Hindlimb muscle (tissue), 1 donor: ENCODE data around the gene ITGA4. TPM values are rescaled to one million over a fixed set of nuclear protein-coding genes. Genes with fewer than 3 reads are reported as not detected.

ENCODE experiments used
- DNase-seq: peaks from one replicate; pipeline ENCODE4 v3.0.0-alpha.2; 2013
- polyA plus RNA-seq: library from polyadenylated mRNA; unstranded; fragments of 120-200 nt; gene quantifications from one replicate; pipeline ENCODE4 v1.2.1, GENCODE V29; 2013; ENCODE audit not compliant: insufficient read length

The ITGA4 gene
- polyA plus RNA-seq, 1 donor, result 27.1 TPM

DNA sequence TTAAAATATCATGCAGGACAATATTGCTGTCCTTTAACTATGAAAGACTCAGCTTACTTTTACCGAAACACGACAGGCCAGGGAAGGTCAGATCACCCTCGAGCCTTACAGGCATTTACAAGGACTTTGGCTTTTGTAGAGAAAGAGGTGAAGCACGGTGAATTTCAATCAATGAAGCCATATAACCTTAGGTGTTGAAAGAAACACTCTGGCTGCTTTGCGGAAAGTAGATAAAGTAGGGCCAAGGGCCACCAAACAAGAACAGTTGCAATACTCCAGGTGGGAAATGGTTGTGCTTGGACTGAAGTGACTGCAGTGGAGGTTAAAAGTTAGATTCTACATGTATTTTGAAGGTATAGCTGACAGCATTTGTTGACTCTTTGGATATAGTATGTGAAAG, 119.2 kb downstream of the ITGA4 start:
- DNase-seq, result no peak

DNA sequence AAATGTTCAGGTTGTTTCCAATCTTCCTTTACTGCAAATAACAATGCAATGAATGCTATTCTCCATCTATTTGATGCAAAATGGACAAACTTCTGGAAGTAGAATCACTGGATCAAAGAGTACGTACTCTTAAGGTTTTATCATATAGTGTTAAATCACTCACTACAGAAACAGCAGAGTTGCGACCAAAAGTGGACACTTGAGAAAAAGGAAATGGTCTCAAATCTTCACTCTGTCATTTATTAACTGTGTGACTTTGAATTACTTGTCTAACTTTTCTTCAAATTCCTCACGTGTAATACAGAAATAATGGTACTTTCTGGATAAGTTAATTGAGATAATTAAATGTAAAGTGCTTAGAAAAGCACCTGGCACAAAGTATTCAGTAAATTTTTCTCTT, 121.6 kb downstream of the ITGA4 start:
- no peak for DNase-seq

DNA sequence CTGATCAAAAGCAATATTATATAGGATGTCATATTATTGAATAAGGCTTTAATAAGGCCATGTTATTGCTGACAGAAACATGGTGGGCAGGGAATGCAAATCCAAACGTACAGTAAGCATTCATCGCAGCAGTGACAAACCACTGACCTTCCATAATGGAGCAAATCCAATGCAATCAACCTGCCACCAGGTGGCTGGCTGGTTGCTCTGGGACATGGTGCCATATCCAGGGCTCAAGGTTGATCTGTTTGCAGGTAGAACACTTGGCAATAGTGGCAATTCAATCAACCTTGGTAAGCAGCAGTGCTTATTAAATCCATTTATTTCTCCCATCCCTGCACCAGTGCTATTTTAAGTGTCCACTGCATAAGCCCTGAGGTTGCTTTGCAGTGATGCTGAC, 124.3 kb downstream of the ITGA4 start:
- no peak for DNase-seq

DNA sequence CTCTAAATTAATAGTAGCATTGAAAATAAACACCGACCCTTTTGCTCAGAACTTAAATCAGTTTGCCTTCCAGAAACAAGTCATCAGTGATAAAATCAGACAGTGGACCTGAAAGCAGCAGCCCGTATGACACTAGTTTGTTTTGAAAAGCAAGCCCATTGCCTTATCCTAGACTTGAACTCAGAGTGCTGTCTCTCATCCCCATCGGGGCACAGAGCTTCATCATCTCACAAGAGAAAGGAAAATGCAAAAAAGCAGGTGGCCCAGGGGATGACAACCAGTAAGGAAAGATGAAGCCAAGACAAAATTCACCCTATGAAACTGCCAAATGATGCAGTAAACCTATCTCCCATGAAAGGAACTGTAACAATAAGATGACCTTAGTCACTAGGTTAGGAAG, 128.5 kb downstream of the ITGA4 start:
- no peak for DNase-seq

Other genes with a start within 250 kb of the ITGA4 start
- gene CERKL, start 199.7 kb downstream of the ITGA4 start, polyA plus RNA-seq, result 9.2 TPM
- not detected for gene NEUROD1, start 223.1 kb downstream of the ITGA4 start, polyA plus RNA-seq